B cell (primary cell): Measurements from ENCODE around the gene RBBP8NL. TPM values are rescaled to one million over a fixed set of nuclear protein-coding genes. Genes with fewer than 3 reads are reported as not detected.
"Not testable (repeated sequence)": the region's sequence is repeated elsewhere in the genome, so short reads cannot be mapped to it uniquely, and the experiment has no call there.

Experiments
- ATAC-seq: fragments of 200-7000 bp; cut with Tn5 transposase; one replicate; pipeline ENCODE4 v1.10.0; 2021; ENCODE audit warnings: low read depth, mild to moderate bottlenecking, moderate number of reproducible peaks, moderate library complexity
- CTCF ChIA-PET: fragments of 350-600 bp; sonication (Branson Sonifier 250); formaldehyde crosslinking; loops from one replicate; lab custom pipeline; 2021; ENCODE audit warnings: antibody characterized with exemption, inconsistent platforms; lab: Charles Lee
- POLR2A ChIA-PET: fragments of 350-600 bp; sonication (Branson Sonifier 250); formaldehyde crosslinking; loops from one replicate; lab custom pipeline; 2021; ENCODE audit warnings: antibody characterized with exemption; lab: Charles Lee
- DNase-seq: peaks from one replicate; pipeline ENCODE4 v3.0.0; 2013
- H2AFZ ChIP-seq: 2 replicates; pipeline ENCODE4 v1.6.1; 2012; ENCODE audit warnings: mild to moderate bottlenecking, low read depth, low read length; ENCODE audit not compliant: insufficient read depth, poor library complexity, severe bottlenecking
- H3K27ac ChIP-seq, 2 donors: 1 replicate in 1 of 2; 2 replicates in 1 of 2; pipeline ENCODE4 v1.5.1; 2012 to 2013; ENCODE audit warnings: low read length in 2 of 2, mild to moderate bottlenecking in 2 of 2, moderate library complexity in 1 of 2
- H3K27me3 ChIP-seq, 4 experiments: fragments of 200-600 bp in 1 of 4; sonication (generic) in 1 of 4; replicated peaks in 1 of 4; 1 replicate in 2 of 4; 2 replicates in 2 of 4; pipeline versions ENCODE4 v1.6.1 to v1.7.0; 2013 to 2016; ENCODE audit warnings: low read length in 3 of 4, mild to moderate bottlenecking in 2 of 4, mixed read lengths in 1 of 4, moderate library complexity in 1 of 4; ENCODE audit not compliant: insufficient read depth in 4 of 4, control insufficient read depth in 3 of 4; ENCODE audit errors: control extremely low read depth in 1 of 4
- H3K36me3 ChIP-seq, 2 experiments: replicated peaks in 1 of 2; 1 replicate in 1 of 2; 2 replicates in 1 of 2; pipeline versions ENCODE4 v1.6.1 to v1.7.1; 2013; ENCODE audit warnings: low read length in 1 of 2; ENCODE audit not compliant: insufficient read depth in 2 of 2, control insufficient read depth in 1 of 2; ENCODE audit errors: control extremely low read depth in 1 of 2, extremely low read depth in 1 of 2
- H3K4me1 ChIP-seq, 2 donors: fragments of 200-600 bp in 1 of 2; sonication (generic) in 1 of 2; 1 replicate in 1 of 2; 2 replicates in 1 of 2; pipeline versions ENCODE4 v1.5.1 to v1.6.1; 2013 to 2017; ENCODE audit warnings: low read length in 2 of 2; ENCODE audit not compliant: control insufficient read depth in 2 of 2, insufficient read depth in 2 of 2
- H3K4me2 ChIP-seq: replicated peaks from 2 replicates; pipeline ENCODE3; 2012; ENCODE audit warnings: mild to moderate bottlenecking, low read depth, low read length; ENCODE audit not compliant: poor library complexity, severe bottlenecking
- H3K4me3 ChIP-seq, 5 experiments: fragments of 200-600 bp in 1 of 5; sonication (generic) in 1 of 5; 1 replicate in 3 of 5; 2 replicates in 2 of 5; pipeline versions ENCODE4 v1.5.1 to v1.7.0; 2011 to 2016; ENCODE audit warnings: low read length in 4 of 5, mild to moderate bottlenecking in 4 of 5, low read depth in 2 of 5, control low read depth in 1 of 5, moderate library complexity in 1 of 5; ENCODE audit not compliant: insufficient read depth in 1 of 5; ENCODE audit errors: control extremely low read depth in 1 of 5, extremely low read depth in 1 of 5
- H3K79me2 ChIP-seq: fragments of 200-600 bp; sonication (generic); one replicate; pipeline ENCODE4 v1.6.0; 2016; ENCODE audit warnings: low read length; ENCODE audit not compliant: control insufficient read depth, insufficient read depth
- H3K9ac ChIP-seq: fragments of 200-600 bp; sonication (generic); 2 replicates; pipeline ENCODE4 v1.6.1; 2017; ENCODE audit warnings: mild to moderate bottlenecking, low read length, moderate library complexity
- H3K9me3 ChIP-seq, 3 donors: one replicate each; pipeline versions ENCODE4 v1.6.1 to v1.7.1; 2013; ENCODE audit warnings: low read length in 2 of 3; ENCODE audit not compliant: control insufficient read depth in 2 of 3, insufficient read depth in 1 of 3; ENCODE audit errors: control extremely low read depth in 1 of 3
- H4K20me1 ChIP-seq: 2 replicates; pipeline ENCODE4 v1.6.0; 2012; ENCODE audit warnings: mild to moderate bottlenecking, low read length; ENCODE audit not compliant: insufficient read depth, control insufficient read depth, poor library complexity, severe bottlenecking
- H3K27ac Mint-ChIP-seq: one replicate; pipeline ENCODE4 v1.8.0; 2021; ENCODE audit warnings: mixed read lengths
- H3K27me3 Mint-ChIP-seq: one replicate; pipeline ENCODE4 v1.8.0; 2021; ENCODE audit warnings: mixed read lengths
- H3K4me1 Mint-ChIP-seq: one replicate; pipeline ENCODE4 v1.8.0; 2021; ENCODE audit warnings: mixed read lengths
- H3K4me3 Mint-ChIP-seq: one replicate; pipeline ENCODE4 v1.8.0; 2021; ENCODE audit warnings: mixed read lengths
- H3K9me3 Mint-ChIP-seq: one replicate; pipeline ENCODE4 v1.8.0; 2022; ENCODE audit warnings: mixed read lengths; ENCODE audit not compliant: insufficient read depth
- EZH2 ChIP-seq: IDR thresholded peaks from 2 replicates; pipeline ENCODE4 v1.6.1; 2012; ENCODE audit warnings: borderline replicate concordance, low read depth, mild to moderate bottlenecking, moderate library complexity, low read length; ENCODE audit not compliant: insufficient read depth, poor library complexity, severe bottlenecking
- WGBS: methylation state at CpG from one replicate; pipeline ENCODE4 v1.1.5; 2013; ENCODE audit warnings: missing lambda C conversion rate; ENCODE audit not compliant: insufficient coverage; 5-methylcytosine and 5-hydroxymethylcytosine counted together
- intact Hi-C: fragments of 100-400 bp; cut with micrococcal nuclease; formaldehyde crosslinking; loops from one replicate; pipeline ENCODE4 v1.10.0; 2022
- polyA plus RNA-seq: library from polyadenylated mRNA; depleted of rRNA; stranded (reverse); fragments of >200 nt; gene quantifications from 2 replicates; pipeline ENCODE4 v1.2.3, GENCODE V29; 2012
- total RNA-seq, 2 donors: library from RNA; stranded (reverse); fragments of 120-200 nt in 1 of 2; gene quantifications; 1 replicate in 1 of 2; 2 replicates in 1 of 2; pipeline versions ENCODE4 v1.2.3 to v1.2.4, GENCODE V29; 2013 to 2022
- TF ChIP-seq, protein P1 (sequence below): fragments of 200-600 bp; IDR thresholded peaks from one replicate; pipeline ENCODE4 v1.8.0; 2022; ENCODE audit warnings: antibody characterized with exemption, mild to moderate bottlenecking

RBBP8NL gene
- total and polyA plus RNA-seq, 2 donors (not counting 1 experiment from before 2014, with no cell fraction given): not detected

DNA sequence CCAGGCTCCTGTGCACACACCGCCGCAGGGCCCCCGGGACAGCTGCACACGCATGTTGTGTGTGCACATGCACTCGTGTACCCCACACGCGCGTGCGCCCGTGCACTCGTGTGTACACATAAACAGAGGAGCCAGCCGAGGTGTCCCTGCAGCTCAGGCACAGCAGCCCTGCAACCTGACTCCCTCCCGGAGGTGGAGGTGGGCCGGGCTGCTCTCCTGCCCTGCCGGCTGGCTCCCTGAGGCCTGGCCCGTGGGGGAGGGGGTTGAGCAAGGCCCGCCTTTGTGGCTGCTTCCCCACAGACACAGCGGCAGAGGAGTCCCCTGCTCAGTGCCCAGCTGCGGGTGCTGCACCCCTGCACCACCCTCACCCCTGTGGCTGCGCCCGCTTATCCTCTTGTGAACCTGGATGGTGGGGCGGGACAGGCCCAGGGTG, 624 bp downstream of the RBBP8NL start:
- no peaks in the 10 kb centered on the region for H3K4me1 ChIP-seq
- no peak overlapping the region for H3K9ac ChIP-seq
- TF ChIP-seq, protein P1, sequence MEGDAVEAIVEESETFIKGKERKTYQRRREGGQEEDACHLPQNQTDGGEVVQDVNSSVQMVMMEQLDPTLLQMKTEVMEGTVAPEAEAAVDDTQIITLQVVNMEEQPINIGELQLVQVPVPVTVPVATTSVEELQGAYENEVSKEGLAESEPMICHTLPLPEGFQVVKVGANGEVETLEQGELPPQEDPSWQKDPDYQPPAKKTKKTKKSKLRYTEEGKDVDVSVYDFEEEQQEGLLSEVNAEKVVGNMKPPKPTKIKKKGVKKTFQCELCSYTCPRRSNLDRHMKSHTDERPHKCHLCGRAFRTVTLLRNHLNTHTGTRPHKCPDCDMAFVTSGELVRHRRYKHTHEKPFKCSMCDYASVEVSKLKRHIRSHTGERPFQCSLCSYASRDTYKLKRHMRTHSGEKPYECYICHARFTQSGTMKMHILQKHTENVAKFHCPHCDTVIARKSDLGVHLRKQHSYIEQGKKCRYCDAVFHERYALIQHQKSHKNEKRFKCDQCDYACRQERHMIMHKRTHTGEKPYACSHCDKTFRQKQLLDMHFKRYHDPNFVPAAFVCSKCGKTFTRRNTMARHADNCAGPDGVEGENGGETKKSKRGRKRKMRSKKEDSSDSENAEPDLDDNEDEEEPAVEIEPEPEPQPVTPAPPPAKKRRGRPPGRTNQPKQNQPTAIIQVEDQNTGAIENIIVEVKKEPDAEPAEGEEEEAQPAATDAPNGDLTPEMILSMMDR: no peak
- no peak for TF ChIP-seq EZH2
- CTCF ChIA-PET: no interaction called here
- Mint-ChIP-seq H3K9me3 (no peaks in the 10 kb centered on the region), H3K27ac (no peak overlapping the region), H3K4me3 (no peak overlapping the region), H3K4me1 (no peaks in the 10 kb centered on the region), H3K27me3 (peaks cover 18% of the 10 kb centered on the region)
- DNase-seq: no peak
- no peaks in the 10 kb centered on the region for H3K79me2 ChIP-seq
- peaks cover 0 to 8% (median 0%) of the 10 kb centered on the region in 3 donors for H3K9me3 ChIP-seq
- no peaks in the 10 kb centered on the region for H3K36me3 ChIP-seq
- POLR2A ChIA-PET: no interaction called here
- no peaks in the 10 kb centered on the region for H3K27me3 ChIP-seq
- H3K27ac ChIP-seq: no peak overlapping the region
- intact Hi-C loops: no loop called here
- 83% methylated on average over 22 of the region's 22 CpGs for WGBS
- H4K20me1 ChIP-seq: no peaks in the 10 kb centered on the region
- ATAC-seq: no peak
- no peak overlapping the region for H3K4me2 ChIP-seq
- H3K4me3 ChIP-seq: no peak overlapping the region
- no peak overlapping the region for H2AFZ ChIP-seq

- H3K36me3 ChIP-seq, ATAC-seq, H2AFZ ChIP-seq, H4K20me1 ChIP-seq, H3K4me1 Mint-ChIP-seq, H3K79me2 ChIP-seq, POLR2A ChIA-PET, H3K4me3 Mint-ChIP-seq, H3K27me3 ChIP-seq, H3K4me1 ChIP-seq, DNase-seq, H3K27ac ChIP-seq, H3K9ac ChIP-seq, H3K4me2 ChIP-seq, H3K9me3 Mint-ChIP-seq, intact Hi-C loops, CTCF ChIA-PET, H3K4me3 ChIP-seq, H3K27ac Mint-ChIP-seq: not testable (repeated sequence)
- H3K27me3 Mint-ChIP-seq: peaks cover 13% of the 10 kb centered on the region
- peaks cover 0 to 15% (median 0%) of the 10 kb centered on the region in 3 donors for H3K9me3 ChIP-seq
- 100% methylated on average over 4 of the region's 4 CpGs for WGBS
Measured at GRCh38 chr20:62426059-62426348, 1.3 kb downstream of the RBBP8NL start.
